Measurements from ENCODE around the gene FGR. TPM values are rescaled to one million over a fixed set of nuclear protein-coding genes. Genes with fewer than 3 reads are reported as not detected.

FGR gene
- total and polyA plus RNA-seq, 2 of the 13 experiments (the other 11 are each of a cell fraction or from before 2014, with no cell fraction given): not detected

DNA sequence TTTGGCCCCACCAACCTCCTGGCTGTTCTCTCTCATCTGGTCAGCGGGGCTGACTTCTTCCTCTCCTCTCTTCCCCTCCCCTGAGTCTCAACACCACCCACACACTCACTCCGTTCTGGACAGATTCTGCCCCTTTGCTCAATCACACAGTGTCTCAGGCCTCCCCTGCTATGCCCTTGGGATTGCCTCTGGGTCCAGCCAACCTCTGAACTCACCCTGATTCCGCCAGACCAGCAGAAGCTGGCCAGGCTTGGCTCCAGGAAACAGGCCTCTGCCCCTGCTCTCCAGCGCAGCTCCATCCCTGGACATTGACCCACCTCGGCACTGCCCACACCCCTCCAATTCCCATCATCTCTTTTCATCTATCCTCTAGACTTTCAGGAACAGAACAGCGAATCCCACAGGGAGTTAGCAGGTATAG lies 53.2 kb downstream of the FGR start (continued):
- TF ChIP-seq ZNF687 (CRISPR knock-in tag; IDR thresholded peaks at IDR 0.05): peak; percentile 88
- TF ChIP-seq PITX1 (CRISPR knock-in tag; IDR thresholded peaks at IDR 0.05): no peak
- TF ChIP-seq ZNF263 (CRISPR knock-in tag; IDR thresholded peaks at IDR 0.05): peak; percentile 33; the same call in 1 of the 2 replicates
- TF ChIP-seq BCL3 (CRISPR knock-in tag; IDR thresholded peaks at IDR 0.05): no peak
- TF ChIP-seq ZNF75D (CRISPR knock-in tag; IDR thresholded peaks at IDR 0.05; ENCODE audit: borderline replicate concordance): no peak
- TF ChIP-seq SAP130 (CRISPR knock-in tag; IDR thresholded peaks at IDR 0.05; ENCODE audit: low read depth): peak; percentile 50; the same call in 1 of the 2 replicates
- TF ChIP-seq SOX13 (IDR thresholded peaks at IDR 0.05): no peak
- no peak for TF ChIP-seq SOX13 (CRISPR knock-in tag; conservative IDR thresholded peaks at IDR 0.05 in 1 of 2, IDR thresholded peaks at IDR 0.05 in 1 of 2)
- no peak for TF ChIP-seq REL (CRISPR knock-in tag; conservative IDR thresholded peaks at IDR 0.05)
- TF ChIP-seq, protein P1, sequence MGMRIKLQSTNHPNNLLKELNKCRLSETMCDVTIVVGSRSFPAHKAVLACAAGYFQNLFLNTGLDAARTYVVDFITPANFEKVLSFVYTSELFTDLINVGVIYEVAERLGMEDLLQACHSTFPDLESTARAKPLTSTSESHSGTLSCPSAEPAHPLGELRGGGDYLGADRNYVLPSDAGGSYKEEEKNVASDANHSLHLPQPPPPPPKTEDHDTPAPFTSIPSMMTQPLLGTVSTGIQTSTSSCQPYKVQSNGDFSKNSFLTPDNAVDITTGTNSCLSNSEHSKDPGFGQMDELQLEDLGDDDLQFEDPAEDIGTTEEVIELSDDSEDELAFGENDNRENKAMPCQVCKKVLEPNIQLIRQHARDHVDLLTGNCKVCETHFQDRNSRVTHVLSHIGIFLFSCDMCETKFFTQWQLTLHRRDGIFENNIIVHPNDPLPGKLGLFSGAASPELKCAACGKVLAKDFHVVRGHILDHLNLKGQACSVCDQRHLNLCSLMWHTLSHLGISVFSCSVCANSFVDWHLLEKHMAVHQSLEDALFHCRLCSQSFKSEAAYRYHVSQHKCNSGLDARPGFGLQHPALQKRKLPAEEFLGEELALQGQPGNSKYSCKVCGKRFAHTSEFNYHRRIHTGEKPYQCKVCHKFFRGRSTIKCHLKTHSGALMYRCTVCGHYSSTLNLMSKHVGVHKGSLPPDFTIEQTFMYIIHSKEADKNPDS (CRISPR knock-in tag; IDR thresholded peaks at IDR 0.05): no peak
- TF ChIP-seq ZNF274 (CRISPR knock-in tag; IDR thresholded peaks at IDR 0.05): no peak
- no peak for TF ChIP-seq ZNF839 (CRISPR knock-in tag; IDR thresholded peaks at IDR 0.05; ENCODE audit: borderline replicate concordance)
- TF ChIP-seq FOXA1 (IDR thresholded peaks at IDR 0.05): no peak
- no peak for TF ChIP-seq FOXA1 (CRISPR knock-in tag; IDR thresholded peaks at IDR 0.05)
- TF ChIP-seq TEAD2 (CRISPR knock-in tag; IDR thresholded peaks at IDR 0.05): no peak
- TF ChIP-seq MAZ (IDR thresholded peaks at IDR 0.05; ENCODE audit: borderline replicate concordance, low read depth, low read length): peak; percentile 43; the same call in 1 of the 2 replicates
- no peak for TF ChIP-seq MAZ (CRISPR knock-in tag; IDR thresholded peaks at IDR 0.05; ENCODE audit: low read depth)
- TF ChIP-seq GTF2F1 (IDR thresholded peaks at IDR 0.05; ENCODE audit: low read length): no peak
- TF ChIP-seq, protein P2, sequence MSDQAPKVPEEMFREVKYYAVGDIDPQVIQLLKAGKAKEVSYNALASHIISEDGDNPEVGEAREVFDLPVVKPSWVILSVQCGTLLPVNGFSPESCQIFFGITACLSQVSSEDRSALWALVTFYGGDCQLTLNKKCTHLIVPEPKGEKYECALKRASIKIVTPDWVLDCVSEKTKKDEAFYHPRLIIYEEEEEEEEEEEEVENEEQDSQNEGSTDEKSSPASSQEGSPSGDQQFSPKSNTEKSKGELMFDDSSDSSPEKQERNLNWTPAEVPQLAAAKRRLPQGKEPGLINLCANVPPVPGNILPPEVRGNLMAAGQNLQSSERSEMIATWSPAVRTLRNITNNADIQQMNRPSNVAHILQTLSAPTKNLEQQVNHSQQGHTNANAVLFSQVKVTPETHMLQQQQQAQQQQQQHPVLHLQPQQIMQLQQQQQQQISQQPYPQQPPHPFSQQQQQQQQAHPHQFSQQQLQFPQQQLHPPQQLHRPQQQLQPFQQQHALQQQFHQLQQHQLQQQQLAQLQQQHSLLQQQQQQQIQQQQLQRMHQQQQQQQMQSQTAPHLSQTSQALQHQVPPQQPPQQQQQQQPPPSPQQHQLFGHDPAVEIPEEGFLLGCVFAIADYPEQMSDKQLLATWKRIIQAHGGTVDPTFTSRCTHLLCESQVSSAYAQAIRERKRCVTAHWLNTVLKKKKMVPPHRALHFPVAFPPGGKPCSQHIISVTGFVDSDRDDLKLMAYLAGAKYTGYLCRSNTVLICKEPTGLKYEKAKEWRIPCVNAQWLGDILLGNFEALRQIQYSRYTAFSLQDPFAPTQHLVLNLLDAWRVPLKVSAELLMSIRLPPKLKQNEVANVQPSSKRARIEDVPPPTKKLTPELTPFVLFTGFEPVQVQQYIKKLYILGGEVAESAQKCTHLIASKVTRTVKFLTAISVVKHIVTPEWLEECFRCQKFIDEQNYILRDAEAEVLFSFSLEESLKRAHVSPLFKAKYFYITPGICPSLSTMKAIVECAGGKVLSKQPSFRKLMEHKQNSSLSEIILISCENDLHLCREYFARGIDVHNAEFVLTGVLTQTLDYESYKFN (CRISPR knock-in tag; conservative IDR thresholded peaks at IDR 0.05): 0 out of 2 replicates have a peak, but pooled peaks have one; percentile 19
- TF ChIP-seq CCAR2 (optimal IDR thresholded peaks at IDR 0.05; ENCODE audit: low read depth, low read length): no peak
